Daoy (cell line): Measurements from ENCODE around the gene CDCP2. TPM values are rescaled to one million over a fixed set of nuclear protein-coding genes. Genes with fewer than 3 reads are reported as not detected.
A peak's percentile ranks its signal among the peaks of the same experiment; 100 is the strongest.

Experiments used
- DNase-seq: peaks from one replicate; pipeline ENCODE4 v3.0.0-alpha.2; 2015; ENCODE audit warnings: low read depth
- total RNA-seq: library from RNA; depleted of rRNA; stranded (reverse); fragments of >200 nt; shearing (Covaris generic); gene quantifications from 2 replicates; pipeline ENCODE4 v1.2.3, GENCODE V29; 2014; rRNA removed

The CDCP2 gene
- total RNA-seq = not detected in 2 replicates

DNA sequence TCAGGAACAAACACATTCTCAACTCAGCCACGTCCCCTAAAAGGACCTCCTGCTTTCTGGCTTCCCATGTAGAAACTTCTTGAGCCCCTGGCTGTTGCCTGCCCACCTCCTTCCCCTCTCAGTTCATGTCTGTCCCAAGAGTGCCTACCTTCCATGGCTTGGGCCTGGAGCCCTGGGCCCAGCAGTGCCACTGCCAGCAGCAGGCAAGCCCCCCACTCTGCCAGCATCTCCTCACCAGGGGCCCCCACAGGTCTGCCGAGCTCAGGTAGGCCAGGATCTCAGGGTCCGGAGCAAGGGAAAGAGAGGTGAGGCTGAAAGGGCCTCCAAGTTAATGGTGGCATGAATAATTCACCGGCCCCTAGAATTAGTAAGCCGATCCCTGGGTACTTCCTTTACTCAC lies at the start of gene CDCP2:
Gene CDCP2, minus strand, starts transcription at position 305 of the 400 bp plus-strand sequence. Its CDS starts 78 bp downstream, at position 227.
- no peak for DNase-seq

DNA sequence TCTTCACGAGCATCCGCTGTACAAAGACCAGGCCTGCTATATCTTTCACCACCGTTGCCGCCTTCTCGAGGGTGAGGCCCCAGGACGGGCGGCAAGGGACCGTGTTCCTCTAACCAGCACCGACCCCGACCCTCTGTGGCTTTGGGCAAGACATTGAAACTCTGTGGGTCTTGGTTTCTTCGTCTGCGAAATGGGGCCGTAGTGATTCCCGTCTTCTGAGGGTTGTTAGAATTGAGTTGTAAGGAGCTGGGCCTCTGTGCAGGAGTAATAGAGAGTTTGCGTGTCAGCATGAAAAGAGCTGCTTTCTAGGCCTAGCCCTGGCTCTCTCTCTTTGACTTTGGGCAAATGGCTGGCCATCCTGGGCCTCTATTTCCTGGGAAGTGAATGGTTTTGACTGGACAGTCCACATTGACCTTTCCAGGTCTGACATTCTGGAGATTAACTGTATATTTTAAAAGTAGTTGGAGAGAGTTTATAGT lies 47.8 kb upstream of the CDCP2 start:
- no peak for DNase-seq

DNA sequence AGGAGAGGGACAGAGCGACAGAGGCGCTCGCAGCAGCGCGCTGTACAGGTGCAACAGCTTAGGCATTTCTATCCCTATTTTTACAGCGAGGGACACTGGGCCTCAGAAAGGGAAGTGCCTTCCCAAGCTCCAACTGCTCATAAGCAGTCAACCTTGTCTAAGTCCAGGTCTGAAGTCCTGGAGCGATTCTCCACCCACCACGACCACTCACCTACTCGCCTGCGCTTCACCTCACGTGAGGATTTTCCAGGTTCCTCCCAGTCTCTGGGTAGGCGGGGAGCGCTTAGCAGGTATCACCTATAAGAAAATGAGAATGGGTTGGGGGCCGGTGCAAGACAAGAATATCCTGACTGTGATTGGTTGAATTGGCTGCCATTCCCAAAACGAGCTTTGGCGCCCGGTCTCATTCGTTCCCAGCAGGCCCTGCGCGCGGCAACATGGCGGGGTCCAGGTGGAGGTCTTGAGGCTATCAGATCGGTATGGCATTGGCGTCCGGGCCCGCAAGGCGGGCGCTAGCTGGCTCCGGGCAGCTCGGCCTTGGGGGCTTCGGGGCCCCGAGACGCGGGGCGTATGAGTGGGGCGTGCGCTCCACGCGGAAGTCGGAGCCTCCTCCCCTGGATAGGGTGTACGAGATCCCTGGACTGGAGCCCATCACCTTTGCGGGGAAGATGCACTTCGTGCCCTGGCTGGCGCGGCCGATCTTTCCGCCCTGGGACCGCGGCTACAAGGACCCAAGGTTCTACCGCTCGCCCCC lies 47.1 kb upstream of the CDCP2 start, which contains the start of the genes CYB5RL and MRPL37:
Gene CYB5RL, minus strand, starts transcription at position 266 of the 754 bp plus-strand sequence. CDS start 4,414 bp downstream, outside the sequence.
Gene MRPL37, plus strand, starts transcription at position 403 of the 754 bp plus-strand sequence. Its CDS starts 77 bp downstream, at position 480.
- peak; percentile 97 for DNase-seq

DNA sequence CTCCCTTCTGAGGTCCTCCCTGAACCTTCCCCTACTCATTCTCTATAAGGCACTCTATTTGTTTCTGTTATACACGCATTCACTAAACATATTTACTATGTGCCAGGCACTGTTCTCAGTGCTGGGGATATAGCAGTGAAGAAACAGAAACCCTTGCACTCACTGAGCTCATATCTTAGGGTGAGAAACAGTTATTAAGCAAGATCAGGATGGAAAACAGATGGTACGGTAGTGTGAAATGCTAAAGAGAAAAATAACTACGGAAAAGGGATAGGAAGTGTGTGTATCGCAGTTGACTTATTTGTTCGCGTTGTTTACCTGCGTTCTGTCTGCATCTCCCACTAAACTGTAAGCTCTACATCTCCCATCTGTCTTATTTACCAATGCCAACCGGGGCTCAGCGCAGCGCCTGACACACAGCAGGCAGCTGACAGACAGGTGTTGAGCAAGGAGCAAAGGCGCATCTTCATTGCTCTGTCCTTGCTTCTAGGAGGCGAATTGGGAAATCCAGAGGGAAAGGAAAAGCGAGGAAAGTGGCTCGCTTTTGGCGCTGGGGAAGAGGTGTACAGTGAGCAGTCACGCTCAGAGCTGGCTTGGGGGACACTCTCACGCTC lies 46.5 kb upstream of the CDCP2 start:
- no peak for DNase-seq

DNA sequence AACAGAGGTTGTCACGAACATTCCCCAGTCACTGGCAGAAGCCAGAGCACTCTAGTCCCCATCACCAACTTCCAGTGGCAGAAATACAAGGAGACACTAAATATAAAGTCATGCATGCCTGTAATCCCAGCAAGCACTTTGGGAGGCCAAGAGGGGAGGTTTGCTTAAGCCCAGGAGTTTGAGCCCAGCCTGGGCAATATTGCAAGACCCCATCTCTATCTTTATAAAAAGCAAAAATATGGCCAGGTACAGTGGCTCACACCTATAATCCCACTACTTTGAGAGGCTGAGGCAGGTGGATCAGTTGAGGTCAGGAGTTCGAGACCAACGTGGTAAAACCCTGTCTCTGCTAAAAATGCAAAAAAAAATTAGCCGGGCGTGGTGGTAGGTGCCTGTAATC lies 40.7 kb upstream of the CDCP2 start:
- no peak for DNase-seq

DNA sequence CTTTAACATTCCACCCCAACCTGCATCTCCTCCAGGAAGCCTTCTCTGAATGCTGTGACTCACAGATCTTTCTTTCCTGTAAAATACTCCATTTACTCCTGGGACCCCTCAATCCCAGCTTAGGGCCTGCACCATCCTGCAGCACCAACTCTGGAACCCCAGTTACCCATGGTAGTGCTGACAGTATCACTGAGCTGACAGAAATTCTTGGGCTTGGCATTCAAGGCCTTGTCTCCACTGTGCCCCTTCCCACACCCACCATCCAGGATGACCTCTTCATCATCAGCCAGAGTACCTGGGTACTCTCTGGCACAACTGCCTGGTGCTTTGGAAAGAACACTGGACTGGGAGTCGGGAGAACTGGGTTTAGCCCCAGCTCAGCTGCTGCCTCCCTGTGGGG lies 38.7 kb upstream of the CDCP2 start:
- no peak for DNase-seq

DNA sequence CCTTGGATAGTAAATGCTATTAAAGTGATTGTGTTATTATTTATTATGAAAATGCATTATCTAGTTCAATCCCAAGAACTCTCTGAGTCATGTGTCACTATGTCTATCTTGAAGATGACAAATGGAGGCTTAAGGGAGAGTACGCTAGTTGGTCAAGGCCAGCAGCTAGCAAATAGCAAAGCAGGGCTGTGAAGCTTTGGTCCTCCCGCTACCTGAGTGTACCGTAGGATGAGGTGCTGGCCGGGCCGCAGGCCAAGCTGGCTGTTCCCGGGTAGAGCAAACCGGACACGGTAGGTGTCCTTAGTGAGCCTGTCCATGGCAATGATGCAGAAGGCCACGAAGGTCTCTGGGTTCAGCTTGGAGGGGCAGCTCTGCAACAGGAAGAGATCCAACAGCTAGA lies 37.7 kb upstream of the CDCP2 start:
- no peak for DNase-seq

DNA sequence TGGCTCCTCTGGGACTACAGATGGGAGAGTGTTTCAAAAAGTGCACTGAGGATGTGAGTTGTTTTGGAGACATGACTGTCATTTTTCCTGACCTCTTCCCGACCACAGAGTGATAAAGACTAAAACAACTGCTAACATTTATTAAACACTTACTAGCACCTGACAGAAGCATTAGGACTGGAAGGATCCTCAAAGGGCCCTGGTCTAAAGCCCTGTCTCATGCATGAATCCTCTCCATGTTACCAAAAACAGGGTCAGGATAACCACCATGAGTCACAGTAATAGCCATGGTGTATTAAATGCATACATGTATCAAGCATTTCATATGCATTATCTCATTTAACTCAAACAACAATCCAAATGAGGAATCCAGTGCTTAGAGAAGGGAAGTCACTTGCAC lies 35.5 kb upstream of the CDCP2 start:
- DNase-seq = no peak

DNA sequence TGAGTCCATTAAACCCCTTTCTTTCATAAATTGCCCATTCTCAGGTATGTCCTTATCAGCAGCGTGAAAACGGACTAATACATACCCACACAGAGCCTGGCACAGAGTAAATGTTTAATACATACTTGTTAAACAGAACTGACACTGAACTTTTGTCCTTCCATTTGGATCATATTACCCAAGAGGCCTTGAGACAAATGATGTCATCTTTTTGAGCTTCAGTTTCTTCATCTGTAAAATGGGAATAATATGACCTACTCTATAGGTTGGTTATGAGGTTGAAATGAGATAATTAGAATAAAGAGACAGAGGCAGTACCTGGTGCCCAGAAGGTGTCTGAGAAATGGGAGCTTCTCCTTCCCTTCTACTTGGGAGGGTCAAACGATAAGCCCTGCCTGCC lies 33.3 kb upstream of the CDCP2 start:
- no peak for DNase-seq

DNA sequence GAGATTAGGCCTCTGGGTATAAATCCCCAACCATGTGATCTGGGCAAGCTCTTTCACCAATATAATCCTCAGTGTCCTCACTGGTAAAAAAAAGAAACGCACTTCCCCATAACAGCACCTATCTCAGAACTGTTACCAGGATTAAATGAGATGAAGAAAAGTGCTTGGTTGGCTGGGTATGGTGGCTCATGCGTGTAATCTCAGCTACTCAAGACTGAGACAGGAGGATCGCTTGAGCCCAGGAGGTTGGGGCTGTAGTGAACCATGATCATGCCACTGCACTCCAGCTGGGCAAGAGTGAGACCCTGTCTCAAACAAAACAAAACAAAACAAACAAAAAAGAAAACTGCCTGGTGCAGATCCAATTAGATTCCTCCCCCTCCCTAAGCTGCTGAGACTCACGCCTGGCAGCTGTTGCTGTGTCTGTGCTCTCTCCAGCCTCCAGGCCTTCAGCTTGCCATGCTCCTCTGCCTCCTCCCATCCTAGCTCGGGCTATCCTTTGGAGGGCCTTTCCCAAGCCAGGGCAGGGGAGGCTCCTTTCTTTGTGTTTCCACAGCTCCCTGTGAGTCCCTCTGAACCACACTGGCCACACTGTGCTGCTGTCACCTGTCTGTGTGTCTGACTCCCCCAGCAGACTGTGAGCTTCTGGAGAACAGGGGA lies 28.0 kb upstream of the CDCP2 start:
- no peak for DNase-seq

DNA sequence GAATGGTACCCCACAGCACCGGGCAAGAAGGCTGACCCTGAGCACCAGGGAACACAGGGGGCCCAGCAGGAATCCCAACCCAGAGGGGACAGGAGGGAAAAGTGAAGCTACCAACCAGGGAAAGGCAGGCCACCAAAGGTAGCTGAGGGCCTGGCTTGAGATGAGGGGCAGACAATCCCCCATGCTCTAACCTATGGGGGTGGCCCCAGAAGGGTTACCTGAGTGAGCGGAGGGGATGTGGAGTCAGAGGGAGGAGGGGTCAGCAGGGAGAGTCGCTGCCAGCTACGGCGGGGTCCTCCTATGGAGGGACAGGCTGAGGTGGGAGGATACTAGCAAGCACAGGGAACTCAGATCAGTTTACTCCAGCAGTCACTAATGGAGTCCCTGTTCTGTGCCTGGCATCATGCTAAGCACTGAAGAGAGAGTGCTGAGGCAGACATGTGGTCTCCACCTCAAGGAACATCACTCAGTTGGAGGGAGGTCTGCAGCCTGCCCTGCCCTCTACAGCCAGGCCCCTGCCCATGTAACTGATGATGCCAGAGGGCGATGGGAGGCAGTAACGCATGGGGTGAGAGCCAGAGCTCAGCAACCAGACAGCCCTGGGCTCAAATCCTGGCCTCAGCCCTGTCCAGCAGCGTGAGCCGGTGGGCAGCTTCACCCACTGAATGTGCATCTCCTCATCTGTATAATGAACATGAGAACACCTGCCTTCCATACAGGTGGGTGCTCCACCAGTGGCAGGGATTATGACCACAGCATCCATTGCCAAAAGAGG lies 25.7 kb upstream of the CDCP2 start:
- DNase-seq = no peak

DNA sequence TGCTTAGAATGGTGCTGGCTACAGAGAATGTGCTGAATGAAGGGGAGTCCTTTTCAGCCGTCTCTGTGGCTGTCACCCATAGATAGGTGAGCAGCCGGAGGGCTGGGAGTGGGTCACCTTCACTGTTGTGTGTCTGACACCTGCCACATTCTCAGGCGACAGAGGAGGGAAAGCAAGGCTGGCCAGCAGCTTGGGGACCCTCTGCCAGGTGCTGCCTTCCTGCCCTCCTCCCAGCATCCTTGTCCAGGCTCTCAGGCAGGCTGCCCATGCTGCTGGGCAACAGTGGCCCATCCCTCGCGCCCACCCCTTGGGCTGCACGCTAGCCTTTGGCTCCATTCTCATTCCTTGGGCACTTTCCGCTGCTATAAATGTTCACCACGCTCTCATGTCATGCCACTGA lies 24.9 kb upstream of the CDCP2 start:
- no peak for DNase-seq

DNA sequence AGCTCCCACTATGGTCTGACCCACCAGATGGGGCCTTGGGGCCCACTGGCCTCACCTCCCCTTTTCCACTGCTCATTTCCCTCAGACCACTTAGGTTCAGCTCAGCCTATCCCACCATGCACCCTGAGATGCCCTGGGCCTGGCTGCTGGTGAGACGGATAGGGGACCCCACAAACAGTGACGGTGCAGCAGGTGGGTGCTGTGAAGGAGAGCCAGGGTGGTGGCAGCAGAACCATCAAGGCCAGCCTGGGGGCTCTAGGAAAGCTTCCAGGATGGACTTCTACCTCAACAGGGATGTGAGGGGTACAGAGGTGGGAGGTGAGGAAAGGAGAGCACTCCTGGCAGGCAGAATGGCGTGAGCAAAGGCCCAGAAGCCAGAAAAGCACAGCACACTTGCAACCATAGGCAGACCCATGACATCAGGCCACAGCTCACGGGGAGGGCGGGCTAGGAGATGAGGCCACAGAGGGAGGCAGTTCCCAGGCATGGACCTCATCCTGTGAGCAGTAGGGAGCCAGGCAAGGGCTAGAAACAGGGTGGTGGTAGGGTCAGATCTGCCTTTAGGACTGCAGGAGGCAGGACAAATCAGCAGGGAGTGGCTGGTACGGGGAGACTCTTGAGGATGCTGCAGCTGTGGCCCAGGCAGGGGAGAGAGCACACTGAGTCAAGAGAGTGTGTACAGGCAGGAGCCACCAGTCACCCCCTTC lies 24.0 kb upstream of the CDCP2 start:
- DNase-seq = no peak

DNA sequence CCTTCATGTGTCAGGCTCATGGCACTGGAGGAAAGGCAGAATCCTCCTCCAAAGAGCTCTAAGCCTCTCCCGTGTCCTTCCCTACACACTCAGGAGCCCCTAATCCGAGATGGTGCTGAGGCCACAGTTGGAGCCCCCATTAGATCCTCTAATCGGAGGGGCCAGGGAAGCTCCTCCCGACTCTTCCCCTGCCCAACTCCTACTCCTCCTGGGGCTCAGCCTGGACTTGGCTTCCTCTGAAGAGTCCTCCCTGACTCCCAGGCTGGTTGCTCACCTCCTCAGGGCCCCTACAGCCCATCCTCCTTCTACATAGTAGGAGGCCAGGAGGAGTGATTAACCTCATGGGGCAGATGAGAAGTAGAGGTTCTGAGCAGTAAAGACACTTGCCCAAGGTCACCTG lies 21.3 kb upstream of the CDCP2 start:
- no peak for DNase-seq

DNA sequence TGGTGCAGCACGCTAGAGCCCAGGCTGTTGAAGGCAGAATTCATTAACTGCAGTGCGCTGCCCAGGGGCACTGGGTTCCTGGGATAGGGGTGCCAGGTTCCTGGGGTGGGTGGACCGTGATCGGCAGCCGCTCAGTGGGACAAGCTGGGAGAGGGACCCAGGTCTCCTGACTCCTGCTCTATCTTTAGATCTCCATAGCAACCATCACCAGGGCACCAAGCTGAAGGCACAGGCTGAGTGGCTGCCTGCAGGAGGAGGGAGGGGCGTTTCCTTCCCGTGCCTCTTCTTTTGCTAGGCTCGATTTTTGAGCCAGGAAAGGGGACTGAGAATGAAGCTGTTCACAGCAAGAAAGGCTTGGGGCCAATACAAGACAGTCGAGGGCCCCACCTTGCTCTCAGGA lies 20.9 kb upstream of the CDCP2 start:
- DNase-seq = no peak

DNA sequence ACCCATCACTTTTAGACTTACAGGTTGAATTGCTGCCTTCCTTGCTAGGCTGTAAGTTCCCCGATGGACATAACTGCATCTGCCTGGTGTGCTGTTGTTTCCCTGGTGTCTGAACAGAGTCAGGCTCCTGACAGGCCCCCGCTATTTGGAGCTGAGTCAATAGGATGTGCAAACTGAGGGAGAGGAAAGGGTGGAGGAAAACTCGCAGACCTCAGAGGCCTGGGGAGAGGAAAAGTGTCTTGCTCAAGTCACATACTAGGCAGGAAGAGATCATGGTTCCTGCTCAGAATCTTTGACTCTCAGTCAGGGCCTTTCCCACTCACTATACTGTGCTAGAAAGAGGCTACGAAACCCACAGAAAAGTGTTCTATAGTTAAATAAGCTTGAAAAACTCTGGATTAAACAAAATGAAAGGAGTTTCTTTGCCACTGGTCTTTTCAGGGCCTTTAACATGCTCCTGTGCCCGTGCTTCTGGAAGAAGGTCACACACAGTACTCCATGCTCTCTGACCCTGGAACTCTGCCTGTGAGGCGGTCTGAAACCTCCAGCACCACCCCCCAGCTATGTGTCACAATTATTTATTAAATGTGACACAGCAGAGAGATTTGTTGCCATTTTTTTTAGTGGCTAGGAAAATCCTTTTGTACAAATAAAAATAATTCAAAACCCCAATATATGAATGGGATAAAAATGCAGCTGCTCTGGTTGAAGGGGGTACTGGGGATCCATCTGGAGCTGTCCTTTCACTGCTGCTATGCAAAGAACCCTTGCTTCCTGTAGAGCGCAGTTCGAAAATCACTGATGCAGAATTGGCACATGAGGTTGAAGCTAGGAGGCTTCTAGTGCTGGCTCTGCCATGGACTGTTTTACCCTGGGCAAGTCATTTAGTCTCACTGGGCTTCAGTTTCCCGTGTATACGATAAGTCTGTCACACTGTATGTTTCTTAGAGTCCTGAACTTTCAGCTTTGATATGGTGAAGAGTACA lies 20.1 kb upstream of the CDCP2 start:
- no peak for DNase-seq

DNA sequence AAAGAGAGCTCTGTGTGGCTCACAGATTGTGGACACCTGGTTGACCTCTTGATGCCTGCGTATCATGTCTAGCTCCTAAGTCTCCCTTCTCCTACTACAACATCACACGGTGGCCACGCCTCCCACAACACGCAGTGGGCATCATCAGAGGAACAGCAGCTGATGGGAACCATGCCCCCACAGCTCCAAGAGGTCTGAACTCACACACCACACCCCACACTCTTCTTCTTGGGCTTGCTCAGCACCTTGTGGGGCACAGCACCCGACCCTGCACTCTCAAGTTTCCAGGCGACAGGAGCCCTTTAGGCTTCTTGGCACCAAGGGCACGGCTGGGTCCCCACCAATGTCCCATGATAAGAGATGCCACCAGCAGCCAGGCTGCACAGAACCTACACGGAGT lies 18.8 kb upstream of the CDCP2 start:
- no peak for DNase-seq

DNA sequence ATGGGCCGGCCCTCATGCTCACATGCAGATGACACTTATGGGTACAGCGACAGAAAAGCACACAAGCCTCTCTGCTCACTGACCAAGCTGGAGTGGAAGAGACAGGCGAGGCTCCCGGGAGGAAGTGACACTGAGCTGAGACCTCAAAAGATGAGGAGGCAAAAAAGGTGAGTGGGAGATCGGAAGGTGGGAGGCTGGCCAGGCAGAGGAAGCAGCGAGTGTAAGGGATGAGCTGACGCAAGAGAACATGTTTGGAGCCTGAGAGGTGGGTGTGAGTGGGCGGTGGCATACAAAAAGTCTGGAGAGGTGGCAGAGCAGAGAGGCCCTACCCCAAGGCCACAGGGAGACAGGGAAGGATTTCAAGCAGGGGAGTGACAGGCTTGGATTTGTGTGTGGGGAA lies 18.2 kb upstream of the CDCP2 start:
- DNase-seq = no peak

DNA sequence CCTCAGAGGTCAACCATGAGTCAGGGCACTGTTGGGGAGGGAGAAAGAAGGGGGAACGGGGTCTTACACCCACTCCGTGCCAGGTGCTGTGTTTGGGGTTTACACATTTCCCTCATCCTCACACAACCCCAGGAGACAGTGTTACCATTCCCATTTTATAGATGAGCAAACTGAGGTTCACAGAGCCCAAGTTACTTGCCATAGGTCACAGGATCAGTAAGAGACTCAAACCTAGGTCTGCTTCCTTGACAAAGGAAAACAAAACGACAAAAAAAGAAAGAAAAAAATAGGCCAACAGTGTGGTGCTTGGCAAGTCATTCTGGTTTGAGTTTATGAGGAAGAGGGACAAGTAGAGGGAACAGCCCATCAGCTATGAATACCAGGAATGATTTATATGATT lies 16.3 kb upstream of the CDCP2 start:
- DNase-seq = no peak
